Right atrium auricular region (tissue), 2 donors: ENCODE measurements around the gene ZC3H14. TPM values are rescaled to one million over a fixed set of nuclear protein-coding genes. Genes with fewer than 3 reads are reported as not detected.

ENCODE experiments used
- DNase-seq: peaks from one replicate; pipeline ENCODE4 v3.0.0-alpha.2; 2019; ENCODE audit warnings: low spot score
- H3K27ac ChIP-seq, 2 donors: fragments of 200-600 bp; sonication (generic); 1 replicate in 1 of 2; 2 replicates in 1 of 2; pipeline ENCODE4 v1.5.1; 2016 to 2019
- H3K27me3 ChIP-seq, 2 donors: fragments of 200-600 bp; sonication (generic); one replicate each; pipeline versions ENCODE4 v1.5.1 to v1.6.0; 2017 to 2019
- H3K36me3 ChIP-seq: fragments of 200-600 bp; sonication (generic); one replicate; pipeline ENCODE4 v1.5.1; 2016
- H3K4me1 ChIP-seq, 2 donors: fragments of 200-600 bp; sonication (generic); one replicate each; pipeline versions ENCODE4 v1.5.1 to v1.6.0; 2017 to 2019
- H3K4me3 ChIP-seq, 2 donors: fragments of 200-600 bp; sonication (generic); 1 replicate in 1 of 2; 2 replicates in 1 of 2; pipeline ENCODE4 v1.5.1; 2017 to 2019; ENCODE audit warnings: mild to moderate bottlenecking in 1 of 2, moderate library complexity in 1 of 2
- H3K9me3 ChIP-seq, 2 donors: fragments of 200-600 bp; sonication (generic); one replicate each; pipeline ENCODE4 v1.5.1; 2019
- CTCF ChIP-seq, 2 donors: fragments of 200-600 bp; sonication (generic); IDR thresholded peaks; one replicate each; pipeline ENCODE4 v1.5.1; 2019; ENCODE audit warnings: antibody characterized with exemption in 2 of 2
- total RNA-seq, 2 donors: library from RNA; depleted of rRNA; stranded (reverse); fragments of >200 nt; gene quantifications; one replicate each; pipeline ENCODE4 v1.1.0, GENCODE V29; 2016

The ZC3H14 gene
- total RNA-seq, 2 donors from 2014 or later, result 45.1 to 59.9 TPM

GRCh38 chr14:88639221-88639620, 76.4 kb downstream of the ZC3H14 start:
- Histone ChIP-seq H3K27ac (no peak overlapping the region), H3K9me3 (no peaks in the 10 kb centered on the region), H3K4me1 (no peaks in the 10 kb centered on the region), H3K36me3 (no peaks in the 10 kb centered on the region), H3K27me3 (no peaks in the 10 kb centered on the region), H3K4me3 (no peak overlapping the region)
- no peak for TF ChIP-seq CTCF (IDR thresholded peaks at IDR 0.05)
- no peak for DNase-seq

GRCh38 chr14:88660056-88660455, 97.2 kb downstream of the ZC3H14 start:
- no peak for DNase-seq
- Histone ChIP-seq H3K4me1 (no peaks in the 10 kb centered on the region), H3K27ac (no peak overlapping the region)

GRCh38 chr14:88667555-88668273, 104.9 kb downstream of the ZC3H14 start:
- TF ChIP-seq CTCF (IDR thresholded peaks at IDR 0.05), result peak; percentile 25 to 85
- H3K27ac ChIP-seq, result no peak overlapping the region
- DNase-seq, result no peak
- H3K36me3 ChIP-seq, result no peaks in the 10 kb centered on the region
- no peaks in the 10 kb centered on the region for H3K9me3 ChIP-seq
- H3K27me3 ChIP-seq, result no peaks in the 10 kb centered on the region
- H3K4me1 ChIP-seq, result peaks cover 0 to 4% of the 10 kb centered on the region in 2 donors
- H3K4me3 ChIP-seq, result no peak overlapping the region

More at GRCh38 chr14:88660056-88660455, 97.2 kb downstream of the ZC3H14 start:
- Histone ChIP-seq H3K9me3 (no peaks in the 10 kb centered on the region), H3K4me3 (no peak overlapping the region), H3K36me3 (no peaks in the 10 kb centered on the region), H3K27me3 (no peaks in the 10 kb centered on the region)
- TF ChIP-seq CTCF (IDR thresholded peaks at IDR 0.05), result no peak

GRCh38 chr14:88668448-88669116, 105.7 kb downstream of the ZC3H14 start:
- no peaks in the 10 kb centered on the region for H3K9me3 ChIP-seq
- H3K4me3 ChIP-seq, result no peak overlapping the region
- no peaks in the 10 kb centered on the region for H3K27me3 ChIP-seq
- H3K36me3 ChIP-seq, result no peaks in the 10 kb centered on the region
- TF ChIP-seq CTCF (IDR thresholded peaks at IDR 0.05), result no peak
- DNase-seq, result no peak
- H3K4me1 ChIP-seq, result peaks cover 0 to 4% of the 10 kb centered on the region in 2 donors
- no peak overlapping the region for H3K27ac ChIP-seq

- TF ChIP-seq CTCF (IDR thresholded peaks at IDR 0.05), result no peak
Observed at GRCh38 chr14:88669346-88669745, 106.5 kb downstream of the ZC3H14 start.

More at GRCh38 chr14:88669346-88669745, 106.5 kb downstream of the ZC3H14 start:
- Histone ChIP-seq H3K36me3 (no peaks in the 10 kb centered on the region), H3K27me3 (no peaks in the 10 kb centered on the region), H3K9me3 (no peaks in the 10 kb centered on the region), H3K27ac (no peak overlapping the region), H3K4me1 (peaks cover 0 to 4% of the 10 kb centered on the region in 2 donors), H3K4me3 (no peak overlapping the region)
- DNase-seq, result no peak

Other genes with a start within 250 kb of the ZC3H14 start
- not detected for gene KCNK10, start 239.8 kb upstream of the ZC3H14 start, total RNA-seq
- gene SPATA7, start 177.4 kb upstream of the ZC3H14 start, total RNA-seq, result 10 to 100 TPM; 22.7 to 23.9 TPM
- 10 to 100 TPM; 22.4 to 24.3 TPM for gene PTPN21, start 8.0 kb upstream of the ZC3H14 start, total RNA-seq
- under 1 TPM; 0.11 to 0.75 TPM for gene EML5, start 229.9 kb downstream of the ZC3H14 start, total RNA-seq